Endothelial cell (in vitro differentiated cells): Measurements from ENCODE around the gene ANAPC5. TPM values are rescaled to one million over a fixed set of nuclear protein-coding genes. Genes with fewer than 3 reads are reported as not detected.

Experiments
- DNase-seq: peaks from one replicate; pipeline ENCODE4 v3.0.0; 2021; ENCODE audit warnings: low spot score
- H3K27ac Mint-ChIP-seq: one replicate; pipeline ENCODE4 v1.8.0; 2021; ENCODE audit warnings: mixed read lengths, inconsistent platforms; ENCODE audit not compliant: unreplicated experiment
- H3K27me3 Mint-ChIP-seq: one replicate; pipeline ENCODE4 v1.8.0; 2021; ENCODE audit warnings: mild to moderate bottlenecking, moderate library complexity, mixed read lengths, inconsistent platforms; ENCODE audit not compliant: unreplicated experiment
- H3K36me3 Mint-ChIP-seq: one replicate; pipeline ENCODE4 v1.8.0; 2021; ENCODE audit warnings: mild to moderate bottlenecking, low read depth, mixed read lengths, inconsistent platforms; ENCODE audit not compliant: unreplicated experiment
- H3K4me1 Mint-ChIP-seq: one replicate; pipeline ENCODE4 v1.8.0; 2021; ENCODE audit warnings: mild to moderate bottlenecking, mixed read lengths, inconsistent platforms; ENCODE audit not compliant: unreplicated experiment
- H3K4me3 Mint-ChIP-seq: one replicate; pipeline ENCODE4 v1.8.0; 2021; ENCODE audit warnings: mild to moderate bottlenecking, mixed read lengths, inconsistent platforms; ENCODE audit not compliant: unreplicated experiment
- H3K9me3 Mint-ChIP-seq: one replicate; pipeline ENCODE4 v1.8.0; 2021; ENCODE audit warnings: mixed read lengths, inconsistent platforms; ENCODE audit not compliant: unreplicated experiment
- total RNA-seq: library from RNA; stranded (reverse); fragmentation: NEBNext Ultra II Directional; extraction: Animal tissue kit (Norgen Biotek cat#: 25700); gene quantifications from one replicate; pipeline ENCODE4 v1.2.1, GENCODE V29; 2021; ENCODE audit not compliant: unreplicated experiment
- TF ChIP-seq, protein P1 (sequence below): fragments of 200-600 bp; sonication (generic); IDR thresholded peaks from one replicate; pipeline ENCODE4 v1.5.0; 2021; ENCODE audit warnings: antibody characterized with exemption; ENCODE audit not compliant: unreplicated experiment

ANAPC5 gene
- total RNA-seq, 1 donor from 2014 or later: 68.7 TPM

DNA sequence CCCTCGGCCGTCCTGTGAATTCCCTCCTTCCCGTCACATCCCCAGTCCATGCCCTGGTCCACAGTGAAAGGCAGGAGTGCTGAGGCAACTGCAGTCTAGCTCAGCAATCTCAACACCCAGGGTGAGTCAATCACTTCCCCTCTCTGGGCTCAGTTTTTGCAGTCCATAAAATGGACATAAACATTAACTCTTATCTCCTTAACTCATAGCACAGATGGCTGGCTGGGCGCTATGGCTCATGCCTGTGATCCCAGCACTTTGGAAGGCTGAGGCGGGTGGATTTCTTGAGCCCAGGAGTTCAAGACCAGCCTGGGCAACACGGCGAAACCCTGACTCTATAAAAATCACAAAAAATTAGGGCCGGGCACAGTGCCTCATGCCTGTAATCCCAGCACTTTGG, 88.1 kb downstream of the ANAPC5 start:
- H3K27me3 Mint-ChIP-seq: peaks cover 2% of the 10 kb centered on the region
- DNase-seq: no peak
- peaks cover 36% of the 10 kb centered on the region for H3K36me3 Mint-ChIP-seq
- no peak overlapping the region for H3K4me3 Mint-ChIP-seq
- H3K9me3 Mint-ChIP-seq: no peaks in the 10 kb centered on the region
- peaks cover 6% of the 10 kb centered on the region for H3K4me1 Mint-ChIP-seq
- no peak overlapping the region for H3K27ac Mint-ChIP-seq
- TF ChIP-seq, protein P1, sequence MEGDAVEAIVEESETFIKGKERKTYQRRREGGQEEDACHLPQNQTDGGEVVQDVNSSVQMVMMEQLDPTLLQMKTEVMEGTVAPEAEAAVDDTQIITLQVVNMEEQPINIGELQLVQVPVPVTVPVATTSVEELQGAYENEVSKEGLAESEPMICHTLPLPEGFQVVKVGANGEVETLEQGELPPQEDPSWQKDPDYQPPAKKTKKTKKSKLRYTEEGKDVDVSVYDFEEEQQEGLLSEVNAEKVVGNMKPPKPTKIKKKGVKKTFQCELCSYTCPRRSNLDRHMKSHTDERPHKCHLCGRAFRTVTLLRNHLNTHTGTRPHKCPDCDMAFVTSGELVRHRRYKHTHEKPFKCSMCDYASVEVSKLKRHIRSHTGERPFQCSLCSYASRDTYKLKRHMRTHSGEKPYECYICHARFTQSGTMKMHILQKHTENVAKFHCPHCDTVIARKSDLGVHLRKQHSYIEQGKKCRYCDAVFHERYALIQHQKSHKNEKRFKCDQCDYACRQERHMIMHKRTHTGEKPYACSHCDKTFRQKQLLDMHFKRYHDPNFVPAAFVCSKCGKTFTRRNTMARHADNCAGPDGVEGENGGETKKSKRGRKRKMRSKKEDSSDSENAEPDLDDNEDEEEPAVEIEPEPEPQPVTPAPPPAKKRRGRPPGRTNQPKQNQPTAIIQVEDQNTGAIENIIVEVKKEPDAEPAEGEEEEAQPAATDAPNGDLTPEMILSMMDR: no peak

DNA sequence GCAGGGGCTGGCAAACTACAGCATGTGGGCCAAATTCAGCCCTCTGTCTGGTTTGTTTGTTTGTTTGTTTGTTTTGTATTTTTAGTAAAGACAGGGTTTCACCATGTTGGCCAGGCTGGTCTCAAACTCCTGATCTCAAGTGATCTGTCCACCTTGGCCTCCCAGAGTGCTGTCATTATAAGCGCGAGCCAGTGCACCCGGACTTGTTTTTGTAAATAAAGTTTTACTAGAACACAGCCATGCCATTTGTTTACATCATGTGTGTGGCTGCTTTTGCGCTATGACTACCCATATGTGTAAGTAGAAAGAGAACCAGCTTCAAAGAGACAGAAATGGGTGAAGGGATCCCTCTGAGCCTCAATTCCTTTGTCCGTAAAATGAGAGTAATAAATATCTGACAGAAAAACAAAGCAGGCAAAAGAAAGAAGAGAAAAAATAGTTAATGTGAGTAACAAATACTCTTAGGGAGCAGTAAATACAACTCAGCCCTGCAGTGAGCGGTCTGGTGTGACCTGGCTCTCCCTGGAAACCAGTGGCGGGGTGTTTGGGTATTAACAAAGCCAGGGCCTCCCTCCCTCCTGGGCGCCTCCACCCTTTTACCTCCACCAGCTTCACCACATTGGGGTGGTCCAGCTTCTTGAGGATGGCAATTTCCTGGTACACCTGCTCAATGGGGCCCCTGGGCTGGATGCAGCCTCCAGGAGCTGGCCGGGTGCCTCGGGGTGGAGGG, 88.8 kb downstream of the ANAPC5 start:
- Mint-ChIP-seq H3K9me3 (no peaks in the 10 kb centered on the region), H3K4me1 (peaks cover 6% of the 10 kb centered on the region), H3K4me3 (no peak overlapping the region), H3K36me3 (peaks cover 41% of the 10 kb centered on the region), H3K27me3 (peaks cover 2% of the 10 kb centered on the region), H3K27ac (no peak overlapping the region)
- DNase-seq: no peak
- TF ChIP-seq, protein P1: no peak

DNA sequence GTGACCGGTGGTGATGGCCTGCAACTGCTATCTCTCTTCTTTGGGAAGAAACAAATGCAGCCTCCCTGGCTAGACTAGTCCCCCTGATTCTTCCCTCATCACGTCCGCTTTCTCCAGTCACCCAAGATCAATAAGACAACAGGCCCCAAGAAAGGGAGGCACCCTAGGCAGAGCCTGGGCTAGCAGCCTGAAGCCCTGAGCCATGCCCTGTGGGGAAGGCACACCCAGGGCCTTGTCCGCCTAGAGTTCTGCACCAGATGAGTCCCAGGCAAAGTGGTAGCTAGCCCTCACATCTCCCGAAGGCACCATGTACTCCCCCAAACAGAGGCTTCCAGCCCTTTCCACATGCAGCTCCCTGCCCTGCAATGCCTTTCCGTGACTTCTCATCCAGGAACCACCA, 90.8 kb downstream of the ANAPC5 start:
- Mint-ChIP-seq H3K4me3 (no peak overlapping the region), H3K4me1 (peaks cover 6% of the 10 kb centered on the region), H3K27ac (no peak overlapping the region), H3K36me3 (peaks cover 48% of the 10 kb centered on the region), H3K9me3 (no peaks in the 10 kb centered on the region), H3K27me3 (peaks cover 2% of the 10 kb centered on the region)
- DNase-seq: no peak
- TF ChIP-seq, protein P1: no peak

DNA sequence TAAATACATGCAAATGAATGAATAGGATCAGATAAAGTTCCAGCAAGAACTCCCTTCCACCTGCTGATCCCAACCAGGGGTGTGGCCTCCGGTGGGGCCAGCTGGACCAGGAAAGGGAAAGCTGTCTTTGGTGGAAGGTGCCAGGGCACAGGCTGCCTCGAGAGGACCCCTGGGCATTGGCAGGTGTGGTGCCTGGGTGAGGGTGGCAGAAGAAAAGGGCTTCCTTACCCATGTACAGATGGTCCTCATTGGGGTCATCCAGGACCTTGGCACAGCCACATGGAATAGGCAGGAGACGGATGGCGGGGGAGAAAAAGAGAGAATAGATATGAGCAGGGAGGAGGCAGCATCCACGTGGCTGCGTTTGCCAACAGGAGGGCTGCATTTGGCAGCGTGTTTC, 92.1 kb downstream of the ANAPC5 start:
- Mint-ChIP-seq H3K4me3 (no peak overlapping the region), H3K4me1 (peaks cover 4% of the 10 kb centered on the region), H3K36me3 (peaks cover 51% of the 10 kb centered on the region), H3K9me3 (no peaks in the 10 kb centered on the region), H3K27me3 (peaks cover 2% of the 10 kb centered on the region), H3K27ac (no peak overlapping the region)
- DNase-seq: no peak
- TF ChIP-seq, protein P1: no peak

DNA sequence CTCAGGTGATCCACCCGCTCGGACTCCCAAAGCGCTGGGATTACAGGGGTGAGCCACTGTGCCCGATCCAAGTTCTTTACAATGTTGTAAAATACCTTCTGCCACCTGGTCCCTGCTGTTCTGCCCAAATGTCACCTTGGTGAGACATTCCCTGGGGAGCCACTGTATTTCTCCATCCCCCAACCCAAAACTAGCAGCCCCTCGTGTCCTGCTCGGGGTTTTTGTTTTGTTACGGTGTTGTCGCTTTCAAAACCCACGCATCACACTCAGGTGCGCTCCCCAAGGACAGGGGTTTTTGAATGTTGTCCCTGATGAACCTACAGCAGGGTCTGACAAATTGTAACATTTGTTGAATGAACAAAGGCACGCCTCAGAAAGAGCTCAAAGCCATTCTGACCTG, 93.1 kb downstream of the ANAPC5 start:
- Mint-ChIP-seq H3K27me3 (no peaks in the 10 kb centered on the region), H3K27ac (no peak overlapping the region), H3K4me3 (no peak overlapping the region), H3K4me1 (no peaks in the 10 kb centered on the region), H3K36me3 (peaks cover 55% of the 10 kb centered on the region), H3K9me3 (no peaks in the 10 kb centered on the region)
- TF ChIP-seq, protein P1: no peak
- no peak for DNase-seq
